HepG2 (cell line): ENCODE measurements around the gene KIRREL2. TPM values are rescaled to one million over a fixed set of nuclear protein-coding genes. Genes with fewer than 3 reads are reported as not detected.
A peak's percentile ranks its signal among the peaks of the same experiment; 100 is the strongest.

Experiments
- ATAC-seq: fragments of 200-7000 bp; cut with Tn5 transposase; 3 replicates; pipeline ENCODE4 v1.9.1; 2020; ENCODE audit warnings: mild to moderate bottlenecking, moderate library complexity
- BruUV-seq: library from RNA; stranded (reverse); fragments of 400-500 nt; replicated peaks from 2 replicates; lab custom pipeline; 2021; lab: Mats Ljungman, UMichigan
- CTCF ChIA-PET: fragments of 300-600 bp; formaldehyde crosslinking; extraction: SDS; loops from one replicate; lab custom pipeline; 2021; ENCODE audit warnings: low total read pairs, inconsistent platforms, low intra/inter-chr PET ratio; lab: Yijun Ruan, JAX
- POLR2A ChIA-PET: fragments of 350-600 bp; sonication (Branson Sonifier 250); formaldehyde crosslinking; loops from one replicate; lab custom pipeline; 2020; ENCODE audit warnings: antibody characterized with exemption, inconsistent platforms; lab: Yijun Ruan, JAX
- DNase-seq: peaks from one replicate; pipeline ENCODE4 v3.0.0-alpha.2; 2015; ENCODE audit warnings: low spot score
- FAIRE-seq: peaks from 3 replicates; lab custom pipeline; 2011; peaks lifted over from hg19 to GRCh38; lab: Jason Lieb, UNC
- H2AFZ ChIP-seq: one replicate; pipeline ENCODE4 v1.6.1; 2011; ENCODE audit warnings: low read length, inconsistent platforms
- H3K27ac ChIP-seq: fragments of 300-600 bp; 3 replicates; pipeline ENCODE4 v1.8.0; 2011; ENCODE audit warnings: mixed run types, mild to moderate bottlenecking, mixed read lengths, low read length, inconsistent platforms; ENCODE audit not compliant: insufficient read depth; ENCODE audit errors: extremely low read length
- H3K27me3 ChIP-seq, 2 experiments: fragments of 200-600 bp in 1 of 2; 2 replicates in 1 of 2; 3 replicates in 1 of 2; pipeline versions ENCODE4 v1.6.0 to v1.8.0; 2011; ENCODE audit warnings: low read length in 2 of 2, mild to moderate bottlenecking in 2 of 2, moderate library complexity in 2 of 2, inconsistent platforms in 1 of 2; ENCODE audit not compliant: insufficient read depth in 2 of 2, control insufficient read depth in 1 of 2
- H3K36me3 ChIP-seq, 2 experiments: fragments of 200-600 bp in 1 of 2; replicated peaks in 1 of 2; 2 replicates in 1 of 2; 3 replicates in 1 of 2; pipeline versions ENCODE4 v1.5.1 to v1.8.0; 2011; ENCODE audit warnings: low read length in 2 of 2, inconsistent platforms in 1 of 2; ENCODE audit not compliant: insufficient read depth in 2 of 2, control insufficient read depth in 1 of 2
- H3K4me1 ChIP-seq: 2 replicates; pipeline ENCODE4 v1.5.1; 2012; ENCODE audit warnings: low read length, inconsistent platforms; ENCODE audit not compliant: insufficient read depth
- H3K4me2 ChIP-seq: 2 replicates; pipeline ENCODE4 v1.6.0; 2011; ENCODE audit warnings: low read depth, low read length, inconsistent platforms
- H3K4me3 ChIP-seq, 3 experiments: fragments of 200-600 bp in 1 of 3; sonication (generic), shearing (Covaris generic) in 1 of 3; replicated peaks in 1 of 3; 2 replicates each; pipeline ENCODE4 v1.5.1; 2011 to 2016; ENCODE audit warnings: low read length in 3 of 3, inconsistent platforms in 2 of 3, low read depth in 2 of 3, mild to moderate bottlenecking in 2 of 3, control low read depth in 1 of 3, mixed read lengths in 1 of 3; ENCODE audit not compliant: insufficient read depth in 1 of 3
- H3K79me2 ChIP-seq: one replicate; pipeline ENCODE4 v1.6.1; 2011; ENCODE audit warnings: low read length, inconsistent platforms; ENCODE audit not compliant: insufficient read depth
- H3K9ac ChIP-seq: 2 replicates; pipeline ENCODE4 v1.6.0; 2011; ENCODE audit warnings: mild to moderate bottlenecking, low read depth, low read length, inconsistent platforms; ENCODE audit not compliant: insufficient read depth
- H3K9me3 ChIP-seq: 2 replicates; pipeline ENCODE4 v1.5.1; 2012; ENCODE audit warnings: mild to moderate bottlenecking, low read length
- H4K20me1 ChIP-seq: 2 replicates; pipeline ENCODE4 v1.6.0; 2011; ENCODE audit warnings: inconsistent platforms, mild to moderate bottlenecking, low read length, moderate library complexity; ENCODE audit not compliant: insufficient read depth
- CHD4 ChIP-seq: fragments of 200-600 bp; sonication (generic); IDR thresholded peaks from 2 replicates; pipeline ENCODE4 v1.7.0; 2017; ENCODE audit warnings: mild to moderate bottlenecking, low read length, borderline replicate concordance
- DR1 ChIP-seq: sonication (generic); formaldehyde crosslinking; IDR thresholded peaks from 2 replicates; pipeline ENCODE4 v1.8.0; 2021; ENCODE audit warnings: mild to moderate bottlenecking, missing genetic modification reagents, inconsistent platforms
- ETV5 ChIP-seq: IDR thresholded peaks from 2 replicates; pipeline ENCODE4 v1.6.1; 2018; ENCODE audit warnings: missing biosample characterization, missing genetic modification reagents, inconsistent platforms, borderline replicate concordance
- GABPA ChIP-seq, 2 experiments: IDR thresholded peaks; 2 replicates each; pipeline ENCODE4 v1.6.1; 2011 to 2016; ENCODE audit warnings: low read depth in 2 of 2, low read length in 1 of 2, missing biosample characterization in 1 of 2, missing genetic modification characterization in 1 of 2
- GTF2F1 ChIP-seq: fragments of 150-350 bp; IDR thresholded peaks from 2 replicates; pipeline ENCODE4 v1.6.1; 2014; ENCODE audit warnings: low read length
- HMGA1 ChIP-seq: sonication (generic); formaldehyde crosslinking; conservative IDR thresholded peaks from 2 replicates; pipeline ENCODE4 v1.4.0; 2020; ENCODE audit warnings: missing genetic modification reagents
- ISL2 ChIP-seq: sonication (generic); formaldehyde crosslinking; IDR thresholded peaks from 2 replicates; pipeline ENCODE4 v1.5.0; 2020; ENCODE audit warnings: missing genetic modification reagents
- ZC3H4 ChIP-seq: sonication (generic); formaldehyde crosslinking; IDR thresholded peaks from 2 replicates; pipeline ENCODE4 v1.4.0; 2020; ENCODE audit warnings: missing genetic modification reagents, borderline replicate concordance
- ZNF101 ChIP-seq: sonication (generic); formaldehyde crosslinking; IDR thresholded peaks from 2 replicates; pipeline ENCODE4 v1.4.0; 2020; ENCODE audit warnings: mild to moderate bottlenecking, low read depth, missing genetic modification reagents, borderline replicate concordance
- ZNF430 ChIP-seq: sonication (generic); formaldehyde crosslinking; IDR thresholded peaks from 2 replicates; pipeline ENCODE4 v1.9.0; 2021; ENCODE audit warnings: mild to moderate bottlenecking, missing genetic modification reagents
- ZNF567 ChIP-seq: sonication (generic); formaldehyde crosslinking; IDR thresholded peaks from 2 replicates; pipeline ENCODE4 v1.8.1; 2023; ENCODE audit warnings: mild to moderate bottlenecking, missing genetic modification reagents, borderline replicate concordance
- ZNF883 ChIP-seq: sonication (generic); formaldehyde crosslinking; IDR thresholded peaks from 2 replicates; pipeline ENCODE4 v1.5.1; 2020; ENCODE audit warnings: mild to moderate bottlenecking, missing genetic modification reagents; ENCODE audit errors: not compliant biosample characterization
- WGBS: methylation state at CpG from one replicate; pipeline ENCODE4 v1.1.6; 2017; ENCODE audit warnings: low lambda C conversion rate; 5-methylcytosine and 5-hydroxymethylcytosine counted together
- in situ Hi-C: cut with HindIII; loops from 2 replicates; pipeline ENCODE4 v1.10.0; 2017; ENCODE audit warnings: low pct_unique_long_range_greater_than_20kb; ENCODE audit not compliant: extremely low pct_ligation_motif_present
- intact Hi-C: fragments of 100-400 bp; cut with micrococcal nuclease; formaldehyde crosslinking; loops from one replicate; pipeline ENCODE4 v1.10.0; 2022; ENCODE audit not compliant: unreplicated experiment
- polyA plus RNA-seq, 8 experiments: library from polyadenylated mRNA; depleted of rRNA in 3 of 8; stranded (reverse) in 7 of 8; unstranded in 1 of 8; fragments of >200 nt; fragmentation: Illumina TruSeq in 4 of 8; extraction: Trizol in 4 of 8; gene quantifications; 2 replicates each; pipeline versions ENCODE4 v1.2.1 to v1.2.3, GENCODE V29; 2011 to 2016; ENCODE audit warnings: low read depth in 4 of 8, missing spikeins in 1 of 8, mixed read lengths in 1 of 8; ENCODE audit not compliant: insufficient read depth in 1 of 8
- total RNA-seq, 5 experiments: library from RNA; depleted of rRNA; stranded (reverse); fragments of >200 nt; fragmentation: Illumina TruSeq; extraction: Trizol; gene quantifications; 2 replicates each; pipeline ENCODE4 v1.2.3, GENCODE V29; 2016; ENCODE audit warnings: low read depth in 1 of 5
- TF ChIP-seq, protein P1 (sequence below): sonication (generic); formaldehyde crosslinking; IDR thresholded peaks from 2 replicates; pipeline ENCODE4 v1.4.0; 2020; ENCODE audit warnings: low read depth, mild to moderate bottlenecking, missing genetic modification reagents
- TF ChIP-seq, protein P2 (sequence below): sonication (generic); formaldehyde crosslinking; IDR thresholded peaks from 2 replicates; pipeline ENCODE4 v1.4.0; 2020; ENCODE audit warnings: mild to moderate bottlenecking, missing genetic modification reagents

Gene KIRREL2
- total and polyA plus RNA-seq, 2 of the 13 experiments (the other 11 are each of a cell fraction or from before 2014, with no cell fraction given): 0.18 to 2.4 TPM

DNA sequence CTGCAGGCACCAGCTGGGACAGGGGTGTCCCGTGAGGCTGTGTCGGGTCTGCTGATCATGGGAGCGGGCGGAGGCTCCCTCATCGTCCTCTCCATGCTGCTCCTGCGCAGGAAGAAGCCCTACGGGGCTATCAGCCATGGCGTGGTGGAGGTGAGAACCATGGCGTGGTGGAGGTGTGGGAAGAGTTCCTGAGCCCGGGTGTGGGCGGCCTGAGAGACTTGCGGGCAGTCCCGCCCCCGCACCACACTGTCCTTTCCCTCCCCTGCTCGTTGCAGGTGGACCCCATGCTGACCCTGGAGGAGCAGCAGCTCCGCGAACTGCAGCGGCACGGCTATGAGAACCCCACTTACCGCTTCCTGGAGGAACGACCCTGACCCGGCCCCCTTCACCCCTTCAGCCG, 22.4 kb downstream of the KIRREL2 start:
- WGBS: 59% methylated on average over 15 of the region's 23 CpGs
- DNase-seq: no peak
- Histone ChIP-seq H2AFZ (no peak overlapping the region), H3K36me3 (no peaks in the 10 kb centered on the region), H3K9me3 (no peaks in the 10 kb centered on the region), H3K27me3 (no peaks in the 10 kb centered on the region; a peak in 1 of 5 replicates), H3K4me1 (no peaks in the 10 kb centered on the region), H3K9ac (no peak overlapping the region), H3K27ac (no peak overlapping the region), H3K4me3 (no peak overlapping the region), H3K4me2 (no peak overlapping the region), H4K20me1 (no peaks in the 10 kb centered on the region), H3K79me2 (no peaks in the 10 kb centered on the region)
- intact Hi-C loops (loop anchor here (1.0 kb wide), 1 partner anchor 51 kb away; no protein-coding TSS in a partner anchor), in situ Hi-C loops (no loop called here)
- ChIA-PET POLR2A (interaction anchor here (1.0 to 1.2 kb wide), 3 partner anchors 9 to 236 kb away, joined by 3 read pairs; no protein-coding TSS in a partner anchor), CTCF (no interaction called here)
- no peak for TF ChIP-seq ZNF101
- no peak for TF ChIP-seq CHD4
- TF ChIP-seq GABPA (IDR thresholded peaks at IDR 0.05; ENCODE audit: low read depth, low read length): 0 out of 2 replicates have a peak, but pooled peaks have one; percentile 5
- TF ChIP-seq GABPA (CRISPR knock-in tag; IDR thresholded peaks at IDR 0.05; ENCODE audit: low read depth): no peak
- TF ChIP-seq ETV5 (CRISPR knock-in tag): no peak
- ATAC-seq: no peak
- FAIRE-seq: no peak
- BruUV-seq: no TSS peak

GRCh38 chr19:35879770-35880317, 23.1 kb downstream of the KIRREL2 start:
- Histone ChIP-seq H3K4me1 (no peaks in the 10 kb centered on the region), H3K27ac (no peak overlapping the region), H3K27me3 (no peaks in the 10 kb centered on the region; a peak in 1 of 5 replicates), H2AFZ (no peak overlapping the region), H3K4me2 (0 out of 2 replicates have a peak overlapping the region, but pooled peaks have one; percentile 14), H3K79me2 (no peaks in the 10 kb centered on the region), H3K4me3 (no peak overlapping the region), H3K9me3 (no peaks in the 10 kb centered on the region), H3K9ac (no peak overlapping the region), H4K20me1 (no peaks in the 10 kb centered on the region), H3K36me3 (no peaks in the 10 kb centered on the region)
- WGBS: 6% methylated on average over 14 of the region's 28 CpGs
- in situ Hi-C loops: loop anchor here (10.0 kb wide), 1 partner anchor 55 kb away; the partner anchor contains the start of gene LRFN3
- CTCF ChIA-PET: no interaction called here
- intact Hi-C loops: loop anchor here (1.0 kb wide), 1 partner anchor 52 kb away; no protein-coding TSS in a partner anchor
- POLR2A ChIA-PET: interaction anchor here (1.0 to 1.2 kb wide), 3 partner anchors 10 to 236 kb away, joined by 3 read pairs; no protein-coding TSS in a partner anchor
- no TSS peak for BruUV-seq
- FAIRE-seq (peak; percentile 72), ATAC-seq (peak; percentile 90), DNase-seq (peak; percentile 73)
- TF ChIP-seq ZC3H4 (CRISPR knock-in tag): no peak
- peak; percentile 76 for TF ChIP-seq ISL2
- no peak for TF ChIP-seq DR1 (CRISPR knock-in tag)
- peak; percentile 98 for TF ChIP-seq ZNF430
- TF ChIP-seq ZNF567 (CRISPR knock-in tag): no peak
- TF ChIP-seq, protein P1, sequence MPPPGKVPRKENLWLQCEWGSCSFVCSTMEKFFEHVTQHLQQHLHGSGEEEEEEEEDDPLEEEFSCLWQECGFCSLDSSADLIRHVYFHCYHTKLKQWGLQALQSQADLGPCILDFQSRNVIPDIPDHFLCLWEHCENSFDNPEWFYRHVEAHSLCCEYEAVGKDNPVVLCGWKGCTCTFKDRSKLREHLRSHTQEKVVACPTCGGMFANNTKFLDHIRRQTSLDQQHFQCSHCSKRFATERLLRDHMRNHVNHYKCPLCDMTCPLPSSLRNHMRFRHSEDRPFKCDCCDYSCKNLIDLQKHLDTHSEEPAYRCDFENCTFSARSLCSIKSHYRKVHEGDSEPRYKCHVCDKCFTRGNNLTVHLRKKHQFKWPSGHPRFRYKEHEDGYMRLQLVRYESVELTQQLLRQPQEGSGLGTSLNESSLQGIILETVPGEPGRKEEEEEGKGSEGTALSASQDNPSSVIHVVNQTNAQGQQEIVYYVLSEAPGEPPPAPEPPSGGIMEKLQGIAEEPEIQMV (CRISPR knock-in tag): peak; percentile 61; the same call in 1 of the 2 replicates
- TF ChIP-seq, protein P2, sequence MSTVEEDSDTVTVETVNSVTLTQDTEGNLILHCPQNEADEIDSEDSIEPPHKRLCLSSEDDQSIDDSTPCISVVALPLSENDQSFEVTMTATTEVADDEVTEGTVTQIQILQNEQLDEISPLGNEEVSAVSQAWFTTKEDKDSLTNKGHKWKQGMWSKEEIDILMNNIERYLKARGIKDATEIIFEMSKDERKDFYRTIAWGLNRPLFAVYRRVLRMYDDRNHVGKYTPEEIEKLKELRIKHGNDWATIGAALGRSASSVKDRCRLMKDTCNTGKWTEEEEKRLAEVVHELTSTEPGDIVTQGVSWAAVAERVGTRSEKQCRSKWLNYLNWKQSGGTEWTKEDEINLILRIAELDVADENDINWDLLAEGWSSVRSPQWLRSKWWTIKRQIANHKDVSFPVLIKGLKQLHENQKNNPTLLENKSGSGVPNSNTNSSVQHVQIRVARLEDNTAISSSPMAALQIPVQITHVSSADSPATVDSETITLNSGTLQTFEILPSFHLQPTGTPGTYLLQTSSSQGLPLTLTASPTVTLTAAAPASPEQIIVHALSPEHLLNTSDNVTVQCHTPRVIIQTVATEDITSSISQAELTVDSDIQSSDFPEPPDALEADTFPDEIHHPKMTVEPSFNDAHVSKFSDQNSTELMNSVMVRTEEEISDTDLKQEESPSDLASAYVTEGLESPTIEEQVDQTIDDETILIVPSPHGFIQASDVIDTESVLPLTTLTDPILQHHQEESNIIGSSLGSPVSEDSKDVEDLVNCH (CRISPR knock-in tag): no peak
- no peak for TF ChIP-seq GTF2F1
- peak; percentile 94 for TF ChIP-seq ZNF883 (CRISPR knock-in tag)
- no peak for TF ChIP-seq HMGA1 (CRISPR knock-in tag)
